22Rv1 (cell line): Measurements from ENCODE around the gene EHMT1.

ENCODE experiments used
- CTCF ChIP-seq: fragments of 450-650 bp; IDR thresholded peaks from 2 replicates; pipeline ENCODE4 v1.5.1; 2017; ENCODE audit warnings: mild to moderate bottlenecking
- ZFX ChIP-seq: fragments of 450-650 bp; IDR thresholded peaks from 2 replicates; pipeline ENCODE4 v1.6.1; 2017; ENCODE audit warnings: antibody characterized with exemption, borderline replicate concordance

- TF ChIP-seq CTCF (no peak), ZFX (no peak)
Observed at GRCh38 chr9:137685035-137685740, 66.4 kb downstream of the EHMT1 start.
